Endodermal cell (in vitro differentiated cells): Measurements from ENCODE around the gene IQGAP2. TPM values are rescaled to one million over a fixed set of nuclear protein-coding genes. Genes with fewer than 3 reads are reported as not detected.

ENCODE experiments used
- DNase-seq: peaks from one replicate; pipeline ENCODE4 v3.0.0-alpha.2; 2017
- H3K27ac ChIP-seq: 2 replicates; pipeline ENCODE4 v1.5.1; 2013; ENCODE audit warnings: mild to moderate bottlenecking, low read depth, low read length, moderate library complexity
- H3K27me3 ChIP-seq: 2 replicates; pipeline ENCODE4 v1.6.1; 2013; ENCODE audit warnings: mild to moderate bottlenecking, low read length, moderate library complexity; ENCODE audit not compliant: insufficient read depth, control insufficient read depth, poor library complexity, severe bottlenecking
- H3K36me3 ChIP-seq: 2 replicates; pipeline ENCODE4 v1.7.0; 2013; ENCODE audit warnings: mild to moderate bottlenecking, low read length, moderate library complexity; ENCODE audit not compliant: control insufficient read depth, insufficient read depth
- H3K4me1 ChIP-seq: one replicate; pipeline ENCODE4 v1.7.0; 2013; ENCODE audit warnings: low read length; ENCODE audit not compliant: control insufficient read depth, insufficient read depth
- H3K4me3 ChIP-seq: 2 replicates; pipeline ENCODE4 v1.5.1; 2013; ENCODE audit warnings: mild to moderate bottlenecking, low read length, moderate library complexity
- H3K9ac ChIP-seq: 2 replicates; pipeline ENCODE4 v1.6.1; 2013; ENCODE audit warnings: mild to moderate bottlenecking, low read length, moderate library complexity; ENCODE audit not compliant: poor library complexity, severe bottlenecking; ENCODE audit errors: extremely low read depth
- H3K9me3 ChIP-seq: 2 replicates; pipeline ENCODE4 v1.6.1; 2013; ENCODE audit warnings: mild to moderate bottlenecking, low read length, moderate library complexity; ENCODE audit not compliant: control insufficient read depth
- H3K27ac Mint-ChIP-seq: 2 replicates; pipeline ENCODE4 v1.8.0; 2020; ENCODE audit warnings: mixed read lengths
- H3K27me3 Mint-ChIP-seq: 2 replicates; pipeline ENCODE4 v1.8.0; 2021; ENCODE audit warnings: mild to moderate bottlenecking, mixed read lengths; ENCODE audit not compliant: insufficient read depth
- H3K36me3 Mint-ChIP-seq: 2 replicates; pipeline ENCODE4 v1.8.0; 2020; ENCODE audit warnings: low read depth, mixed read lengths
- H3K4me1 Mint-ChIP-seq: 2 replicates; pipeline ENCODE4 v1.8.0; 2020; ENCODE audit warnings: mixed read lengths
- H3K4me3 Mint-ChIP-seq: 2 replicates; pipeline ENCODE4 v1.8.0; 2020; ENCODE audit warnings: mild to moderate bottlenecking, moderate library complexity, mixed read lengths
- H3K9me3 Mint-ChIP-seq: 2 replicates; pipeline ENCODE4 v1.8.0; 2020; ENCODE audit warnings: mild to moderate bottlenecking, mixed read lengths
- CTCF ChIP-seq: fragments of 200-600 bp; sonication (generic); conservative IDR thresholded peaks from 2 replicates; pipeline ENCODE4 v1.5.0; 2021; ENCODE audit warnings: antibody characterized with exemption, mild to moderate bottlenecking
- WGBS, 2 experiments: methylation state at CpG; one replicate each; pipeline versions ENCODE4 v1.1.5 to v1.1.7; 2013; ENCODE audit warnings: missing lambda C conversion rate in 2 of 2, mixed read lengths in 1 of 2; ENCODE audit not compliant: insufficient coverage in 1 of 2, insufficient read length in 1 of 2; 5-methylcytosine and 5-hydroxymethylcytosine counted together
- total RNA-seq, 2 donors: library from RNA; stranded (reverse); fragmentation: NEBNext Ultra II Directional in 1 of 2; extraction: Animal tissue kit (Norgen Biotek cat#: 25700) in 1 of 2; gene quantifications; 2 replicates in 1 of 2; 3 replicates in 1 of 2; pipeline ENCODE4 v1.2.1, GENCODE V29; 2021

IQGAP2 gene
- total RNA-seq, 2 donors from 2014 or later, result 8.3 to 19.4 TPM

GRCh38 chr5:76696251-76696650 is 293.2 kb downstream of the IQGAP2 start:
- Histone ChIP-seq H3K4me1 (no peaks in the 10 kb centered on the region), H3K4me3 (no peak overlapping the region), H3K9me3 (no peaks in the 10 kb centered on the region), H3K36me3 (no peaks in the 10 kb centered on the region), H3K9ac (no peak overlapping the region), H3K27ac (no peak overlapping the region), H3K27me3 (no peaks in the 10 kb centered on the region)
- Mint-ChIP-seq H3K9me3 (no peaks in the 10 kb centered on the region), H3K4me1 (peaks cover 6% of the 10 kb centered on the region), H3K27ac (no peak overlapping the region), H3K27me3 (no peaks in the 10 kb centered on the region), H3K4me3 (no peak overlapping the region), H3K36me3 (peaks cover 1% of the 10 kb centered on the region)
- no peak for TF ChIP-seq CTCF
- DNase-seq, result no peak
- WGBS, 2 experiments, result 90 to 100% methylated on average over 1 of the region's 1 CpG

DNA sequence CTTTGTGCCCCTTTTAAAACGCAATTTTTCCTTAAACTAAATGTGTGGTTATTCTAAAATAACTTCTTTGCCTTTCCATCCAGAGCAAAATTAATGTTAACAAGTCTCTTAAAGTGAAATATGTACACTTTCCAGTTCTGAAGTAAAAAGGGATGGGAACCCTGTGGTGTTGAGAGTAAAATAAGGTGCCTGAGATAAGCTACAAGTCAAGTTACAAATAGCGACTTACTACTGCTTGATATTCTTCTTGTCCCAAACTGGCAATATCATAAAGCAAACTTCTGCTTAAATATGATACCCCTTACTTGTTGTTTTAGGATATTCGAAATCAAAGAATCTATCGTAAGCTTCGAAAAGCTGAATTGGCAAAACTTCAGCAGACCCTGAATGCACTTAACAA is 294.6 kb downstream of the IQGAP2 start:
- peaks cover 1% of the 10 kb centered on the region for H3K36me3 Mint-ChIP-seq
- Histone ChIP-seq H3K9me3 (no peaks in the 10 kb centered on the region), H3K4me3 (no peak overlapping the region), H3K36me3 (no peaks in the 10 kb centered on the region), H3K27me3 (no peaks in the 10 kb centered on the region), H3K27ac (no peak overlapping the region), H3K4me1 (no peaks in the 10 kb centered on the region), H3K9ac (no peak overlapping the region)
- H3K27ac Mint-ChIP-seq, result no peak overlapping the region
- H3K4me1 Mint-ChIP-seq, result no peaks in the 10 kb centered on the region
- WGBS, 2 experiments, result 93 to 96% methylated on average over 3 to 5 of the region's 5 CpGs
- H3K27me3 Mint-ChIP-seq, result no peaks in the 10 kb centered on the region
- H3K9me3 Mint-ChIP-seq, result no peaks in the 10 kb centered on the region
- no peak for DNase-seq
- no peak overlapping the region for H3K4me3 Mint-ChIP-seq
- TF ChIP-seq CTCF, result no peak

DNA sequence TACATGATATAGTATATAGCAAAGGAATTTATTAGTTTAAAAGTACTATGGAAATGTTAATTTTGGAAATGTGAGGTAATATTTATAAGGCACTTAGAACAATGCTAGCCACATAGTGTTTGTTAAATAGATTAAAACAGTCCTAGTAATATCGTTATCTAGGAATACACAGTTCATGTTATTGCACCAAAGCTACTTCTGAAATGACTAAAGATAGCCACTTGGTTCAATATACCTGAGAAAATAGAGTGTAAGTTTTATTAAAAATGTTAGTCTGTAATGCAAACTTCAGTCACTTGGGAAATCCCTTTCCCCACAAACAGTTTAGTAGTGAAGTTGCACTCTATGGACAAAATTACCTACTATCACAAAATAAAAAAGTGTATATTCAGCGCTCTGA is 297.5 kb downstream of the IQGAP2 start:
- Histone ChIP-seq H3K27ac (no peak overlapping the region), H3K4me3 (no peak overlapping the region), H3K27me3 (no peaks in the 10 kb centered on the region), H3K4me1 (no peaks in the 10 kb centered on the region), H3K9ac (no peak overlapping the region), H3K9me3 (no peaks in the 10 kb centered on the region), H3K36me3 (no peaks in the 10 kb centered on the region)
- no peaks in the 10 kb centered on the region for H3K9me3 Mint-ChIP-seq
- H3K4me3 Mint-ChIP-seq, result no peak overlapping the region
- no peak for DNase-seq
- TF ChIP-seq CTCF, result no peak
- H3K4me1 Mint-ChIP-seq, result peaks cover 5% of the 10 kb centered on the region
- WGBS, 2 experiments, result 90% methylated on average over 2 of the region's 2 CpGs; no CpG with 5 or more reads in 1 of the 2 experiments
- H3K27ac Mint-ChIP-seq, result no peak overlapping the region
- peaks cover 1% of the 10 kb centered on the region for H3K36me3 Mint-ChIP-seq
- no peaks in the 10 kb centered on the region for H3K27me3 Mint-ChIP-seq
